Left ventricle myocardium superior (tissue), 1 donor: ENCODE results near the gene DDX21. TPM values are rescaled to one million over a fixed set of nuclear protein-coding genes. Genes with fewer than 3 reads are reported as not detected.
A peak's percentile ranks its signal among the peaks of the same experiment; 100 is the strongest.
"Not testable (repeated sequence)": the region's sequence is repeated elsewhere in the genome, so short reads cannot be mapped to it uniquely, and the experiment has no call there.

ENCODE experiments used
- ATAC-seq: fragments of 200-7000 bp; cut with Tn5 transposase; one replicate; pipeline ENCODE4 v1.9.1; 2020; ENCODE audit warnings: mild to moderate bottlenecking, moderate library complexity
- DNase-seq: peaks from one replicate; pipeline ENCODE4 v3.0.0-alpha.2; 2020
- intact Hi-C: fragments of 100-400 bp; cut with micrococcal nuclease; formaldehyde crosslinking; loops from one replicate; pipeline ENCODE4 v1.11.0; 2022
- total RNA-seq: library from RNA; stranded (reverse); fragmentation: NEBNext Ultra II Directional; extraction: Animal tissue kit (Norgen Biotek cat#: 25700); gene quantifications from one replicate; pipeline ENCODE4 v1.2.1, GENCODE V29; 2021
- donor health status: DM: no; HTN: yes; CAD: no; lungs with severe emphysema.

Gene DDX21
- total RNA-seq, 1 donor from 2014 or later, result 20.0 TPM

DNA sequence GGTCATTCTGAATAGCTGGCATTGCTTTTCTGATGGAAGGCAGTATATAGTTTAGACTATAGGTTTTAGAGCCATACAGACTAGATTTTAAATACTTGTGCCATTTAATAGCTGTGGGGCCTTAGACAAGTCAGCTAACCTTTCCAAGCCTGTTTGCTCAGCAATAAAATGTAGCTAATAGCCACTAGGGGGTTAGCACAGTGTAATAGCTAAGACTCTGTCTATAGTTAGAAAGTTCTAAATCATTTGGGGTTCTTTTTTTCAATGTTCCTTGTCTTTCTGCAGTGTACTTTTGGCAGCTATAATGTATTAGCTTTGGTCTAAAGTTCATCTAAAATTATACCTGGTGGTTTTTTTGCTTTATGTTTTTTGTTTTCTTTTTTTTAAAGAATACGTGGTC lies 25.1 kb downstream of the DDX21 start:
- intact Hi-C loops, result no loop called here
- no peak for ATAC-seq
- DNase-seq, result no peak

DNA sequence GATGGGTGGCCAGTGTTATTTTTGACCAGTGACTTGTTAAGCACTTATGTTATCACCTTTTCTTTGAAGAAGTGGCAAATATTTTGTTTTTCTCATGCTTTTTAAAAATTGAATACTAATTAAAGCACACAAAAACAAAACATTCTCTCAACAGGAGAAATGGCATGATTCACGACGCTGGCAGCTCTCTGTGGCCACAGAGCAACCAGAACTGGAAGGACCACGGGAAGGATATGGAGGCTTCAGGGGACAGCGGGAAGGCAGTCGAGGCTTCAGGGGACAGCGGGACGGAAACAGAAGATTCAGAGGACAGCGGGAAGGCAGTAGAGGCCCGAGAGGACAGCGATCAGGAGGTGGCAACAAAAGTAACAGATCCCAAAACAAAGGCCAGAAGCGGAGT lies 26.4 kb downstream of the DDX21 start:
- ATAC-seq, result no peak

DNA sequence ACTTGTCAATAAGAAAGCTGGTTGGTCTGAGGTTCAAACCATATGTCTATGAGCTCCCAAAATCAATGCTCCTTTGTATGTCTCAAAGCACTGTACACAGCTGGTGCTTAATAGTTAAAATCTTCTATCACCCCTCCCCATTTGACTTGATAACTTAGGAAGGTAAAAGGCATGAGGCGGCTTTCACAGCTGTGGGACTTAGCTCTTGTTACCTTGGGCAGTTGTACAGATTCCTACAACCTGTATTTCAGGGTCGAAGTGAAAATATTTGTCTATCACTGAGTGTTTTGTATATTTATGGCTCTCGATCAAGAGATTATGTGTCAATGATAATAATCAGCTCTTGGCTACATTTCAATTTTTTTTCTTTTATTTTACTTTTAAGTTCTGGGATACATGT lies 31.6 kb downstream of the DDX21 start:
- intact Hi-C loops, result no loop called here
- DNase-seq, result no peak
- no peak for ATAC-seq

More for the DNA sequence above, 26.4 kb downstream of the DDX21 start:
- no peak for DNase-seq
- intact Hi-C loops, result no loop called here

DNA sequence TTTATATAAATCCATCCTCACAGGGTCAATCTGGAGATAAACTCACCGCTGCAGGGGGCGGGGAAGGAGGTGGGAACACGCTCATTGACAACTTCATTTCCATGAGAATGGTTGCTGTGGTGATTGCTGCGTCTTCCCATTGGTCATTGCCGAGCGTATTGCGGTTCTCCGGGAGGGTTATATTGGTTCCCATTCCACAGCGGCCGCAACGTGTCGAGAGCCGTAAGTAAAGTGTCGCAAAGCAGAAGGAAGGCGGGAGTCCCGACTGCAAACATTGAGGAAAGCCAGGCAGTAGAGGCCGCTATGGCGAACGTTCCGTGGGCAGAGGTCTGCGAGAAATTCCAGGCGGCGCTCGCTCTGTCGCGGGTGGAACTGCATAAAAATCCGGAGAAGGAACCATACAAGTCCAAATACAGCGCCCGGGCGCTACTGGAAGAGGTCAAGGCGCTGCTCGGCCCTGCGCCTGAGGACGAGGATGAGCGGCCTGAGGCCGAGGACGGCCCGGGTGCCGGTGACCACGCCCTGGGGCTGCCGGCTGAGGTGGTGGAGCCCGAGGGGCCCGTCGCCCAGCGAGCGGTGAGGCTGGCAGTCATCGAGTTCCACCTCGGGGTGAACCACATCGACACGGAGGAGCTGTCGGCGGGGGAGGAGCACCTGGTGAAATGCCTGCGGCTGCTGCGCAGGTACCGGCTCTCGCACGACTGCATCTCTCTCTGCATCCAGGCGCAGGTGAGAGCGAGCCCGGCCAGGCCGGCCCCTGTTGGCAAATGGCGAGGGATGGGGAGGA lies 32.8 kb downstream of the DDX21 start, which contains the start of gene KIFBP:
Gene KIFBP (plus strand): TSS at position 274 of the 787 bp plus-strand sequence. CDS start 30 bp downstream, at position 304.
- intact Hi-C loops, result no loop called here

DNA sequence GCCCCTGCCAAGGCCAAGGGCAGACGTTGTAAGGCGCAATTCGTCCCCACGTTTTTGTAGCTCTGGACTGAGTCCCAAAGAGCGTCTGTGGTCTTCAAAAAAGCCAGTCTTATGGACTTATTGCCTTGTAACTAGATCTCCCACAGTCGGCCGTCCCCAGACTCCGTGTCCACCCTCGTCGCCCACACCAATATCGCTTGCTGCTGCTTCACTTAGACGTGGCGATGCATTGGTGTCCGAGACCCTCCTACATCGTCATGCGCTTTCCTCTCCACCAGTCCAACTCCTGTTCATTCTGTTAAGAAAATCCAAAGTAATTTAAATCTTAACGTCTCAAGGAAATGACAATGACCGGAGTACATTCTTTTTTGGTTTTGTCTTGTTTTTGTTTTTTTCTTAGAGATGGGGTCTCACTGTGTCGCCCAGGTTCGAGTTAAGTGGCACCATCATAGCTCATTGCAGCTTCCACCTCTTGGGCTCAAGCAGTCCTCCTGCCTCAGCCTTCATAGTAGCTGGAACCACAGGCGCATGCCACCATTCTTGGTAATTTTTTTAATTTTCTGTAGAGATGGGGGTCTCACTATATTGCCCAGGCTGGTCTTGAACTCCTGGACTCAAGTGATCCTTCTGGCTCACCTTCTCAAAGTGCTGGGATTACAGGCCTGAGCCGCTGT lies 33.5 kb downstream of the DDX21 start:
- ATAC-seq (peak; percentile 5), DNase-seq (no peak)
- intact Hi-C loops, result no loop called here

More for the DNA sequence above, 32.8 kb downstream of the DDX21 start, which contains the start of gene KIFBP:
- peak; percentile 96 for ATAC-seq
- DNase-seq, result peak; percentile 93

DNA sequence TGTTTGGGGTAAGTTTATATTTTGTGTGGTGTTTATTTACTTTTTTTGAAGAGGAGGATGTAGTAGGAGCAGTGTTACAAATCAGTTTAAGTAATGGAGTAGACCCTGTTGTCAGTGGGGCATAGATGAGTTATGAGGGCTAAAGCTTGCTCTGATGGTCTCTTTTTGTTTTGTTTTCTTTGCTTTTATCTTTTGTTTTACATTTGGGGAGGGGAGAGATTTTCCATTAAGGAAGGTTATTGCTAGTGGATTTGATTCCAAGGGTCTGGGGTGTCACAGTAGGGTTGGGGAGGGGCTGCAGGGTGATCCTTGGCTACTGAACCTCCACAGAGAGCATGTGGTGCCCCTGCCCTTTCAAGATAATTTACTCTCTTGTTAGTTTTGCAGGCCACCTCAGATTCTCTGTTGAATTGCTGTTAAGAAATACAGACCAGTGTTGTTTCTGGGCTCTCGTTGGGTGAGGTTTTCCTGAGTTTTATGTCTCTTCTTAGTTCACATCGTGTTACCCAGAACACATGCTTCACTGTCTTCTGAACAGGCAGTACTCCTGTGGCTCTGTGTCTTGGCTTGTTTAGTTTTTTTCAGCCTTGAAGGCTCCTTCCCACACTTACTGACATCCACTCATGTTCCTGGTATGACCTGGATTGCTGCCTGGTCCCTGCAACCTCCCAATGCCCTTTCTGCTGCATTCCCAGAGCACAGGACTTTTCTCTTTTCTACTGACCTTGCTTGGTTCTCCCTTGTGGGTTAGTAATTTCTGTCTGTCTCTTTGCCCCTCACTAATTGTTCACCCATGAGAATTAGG lies 36.9 kb downstream of the DDX21 start:
- intact Hi-C loops, result no loop called here
- ATAC-seq (peak; percentile 22), DNase-seq (peak; percentile 52)

DNA sequence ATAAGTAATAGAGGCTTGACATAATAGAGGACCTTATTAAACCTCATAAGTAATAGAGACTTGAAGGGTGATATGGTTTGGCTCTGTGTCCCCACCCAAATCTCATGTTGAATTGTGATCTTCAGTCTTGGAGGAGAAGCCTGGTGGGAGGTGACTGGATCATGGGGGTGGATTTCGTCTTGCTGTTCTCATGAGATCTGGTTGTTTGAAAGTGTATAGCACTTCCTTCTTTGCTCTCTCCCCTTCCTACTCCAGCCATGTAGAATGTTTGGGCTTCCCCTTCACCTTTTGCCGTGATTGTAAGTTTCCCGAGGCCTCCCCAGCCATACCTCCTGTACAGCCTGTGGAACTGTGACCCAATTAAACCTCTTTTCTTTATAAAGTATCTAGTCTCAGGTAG lies 41.2 kb downstream of the DDX21 start:
- ATAC-seq, result no peak
- intact Hi-C loops, result no loop called here

DNA sequence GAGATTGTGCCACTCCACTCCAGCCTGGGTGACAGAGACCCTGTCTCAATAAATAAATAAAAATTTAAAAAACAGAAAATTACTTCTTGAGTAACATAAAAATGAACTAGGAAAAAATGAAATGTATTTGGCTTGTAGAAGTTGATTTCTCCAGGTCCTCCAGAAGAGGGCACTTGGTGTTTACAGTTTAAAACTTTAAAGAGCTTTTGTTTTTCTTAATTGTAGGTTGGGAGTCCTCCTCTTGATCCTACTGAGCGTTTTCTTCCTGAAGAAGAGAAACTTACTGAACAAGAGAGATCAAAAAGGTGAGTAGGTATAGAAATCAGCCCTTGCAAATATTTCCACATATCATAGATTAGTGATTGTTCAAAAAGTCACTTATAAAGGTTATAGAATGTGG lies 48.9 kb downstream of the DDX21 start:
- intact Hi-C loops, result loop anchor here (5.0 kb wide), 1 partner anchor 87 kb away; no protein-coding TSS in a partner anchor
- DNase-seq (no peak), ATAC-seq (peak; percentile 31)

More for the DNA sequence above, 41.2 kb downstream of the DDX21 start:
- no peak for DNase-seq

DNA sequence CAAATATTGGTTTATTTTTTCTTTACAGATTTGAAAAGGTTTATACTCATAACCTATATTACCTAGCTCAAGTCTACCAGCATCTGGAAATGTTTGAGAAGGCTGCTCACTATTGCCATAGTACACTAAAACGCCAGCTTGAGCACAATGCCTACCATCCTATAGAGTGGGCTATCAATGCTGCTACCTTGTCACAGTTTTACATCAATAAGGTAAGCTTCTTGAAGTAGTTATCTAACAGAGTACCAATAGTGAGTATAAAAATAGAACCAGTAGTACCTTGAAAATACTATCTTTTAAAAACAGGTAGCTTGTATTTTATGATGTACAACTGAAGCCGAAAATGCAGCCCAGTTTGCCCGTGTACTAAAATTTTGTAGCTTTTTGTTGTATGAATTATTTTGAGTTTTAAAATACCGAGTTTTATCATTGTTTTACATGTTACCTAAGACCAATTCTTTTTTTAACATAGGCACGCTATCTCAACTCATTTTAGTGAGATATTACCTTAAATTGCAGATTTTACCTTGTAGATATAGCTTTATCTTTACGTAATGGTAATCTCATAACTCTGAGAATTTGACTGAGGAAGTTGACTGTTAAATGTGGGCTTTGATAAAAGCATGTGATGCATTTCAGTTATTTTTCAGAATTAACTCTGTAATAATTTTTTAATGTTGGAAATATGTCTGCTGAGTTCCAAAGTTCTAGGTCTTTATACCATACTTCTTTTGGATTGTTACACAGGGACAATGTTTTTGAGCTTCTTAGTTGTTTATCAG lies 49.9 kb downstream of the DDX21 start:
- ATAC-seq, result no peak
- intact Hi-C loops, result loop anchor here (5.0 kb wide), 1 partner anchor 86 kb away; no protein-coding TSS in a partner anchor
- no peak for DNase-seq

DNA sequence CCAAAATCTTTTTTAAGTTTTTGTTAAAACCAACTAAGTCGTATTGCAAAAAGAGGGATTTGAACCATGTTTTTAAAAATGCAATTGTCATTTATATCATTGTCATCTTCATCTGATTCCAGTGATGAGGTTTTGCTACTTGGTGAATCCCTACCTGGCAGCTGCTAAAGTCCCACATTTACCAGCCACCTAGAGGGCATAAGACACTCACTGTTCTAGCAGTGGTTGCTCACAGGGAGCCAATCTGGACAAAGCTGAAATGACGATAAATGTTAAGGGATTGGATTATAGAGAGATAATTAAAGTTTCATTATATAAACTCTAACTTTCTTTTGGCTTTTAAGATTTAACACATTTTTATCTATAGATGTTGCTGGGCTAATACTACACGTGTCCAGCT lies 51.3 kb downstream of the DDX21 start:
- intact Hi-C loops, result loop anchor here (5.0 kb wide), 1 partner anchor 85 kb away; no protein-coding TSS in a partner anchor
- DNase-seq (no peak), ATAC-seq (no peak)

DNA sequence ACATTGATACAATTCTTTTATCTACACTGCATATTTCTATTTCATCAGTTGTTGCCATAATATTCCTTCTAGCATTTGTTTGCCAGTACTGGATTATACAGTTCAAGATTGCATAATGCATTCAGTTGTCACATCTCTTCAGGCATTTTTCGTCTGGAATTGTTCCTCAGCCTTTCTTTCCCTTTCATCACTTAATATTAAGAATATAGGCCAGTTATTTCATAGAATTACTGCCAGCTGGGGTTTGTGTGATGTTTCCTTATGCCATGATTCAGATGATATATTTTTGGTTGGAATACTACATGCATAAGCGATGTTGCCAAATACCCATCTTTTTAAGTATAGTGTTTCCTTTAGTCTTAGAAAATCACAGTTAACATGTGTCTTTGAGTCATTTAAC lies 53.4 kb downstream of the DDX21 start:
- intact Hi-C loops, result loop anchor here (5.0 kb wide), 1 partner anchor 83 kb away; no protein-coding TSS in a partner anchor
- no peak for ATAC-seq
- no peak for DNase-seq

DNA sequence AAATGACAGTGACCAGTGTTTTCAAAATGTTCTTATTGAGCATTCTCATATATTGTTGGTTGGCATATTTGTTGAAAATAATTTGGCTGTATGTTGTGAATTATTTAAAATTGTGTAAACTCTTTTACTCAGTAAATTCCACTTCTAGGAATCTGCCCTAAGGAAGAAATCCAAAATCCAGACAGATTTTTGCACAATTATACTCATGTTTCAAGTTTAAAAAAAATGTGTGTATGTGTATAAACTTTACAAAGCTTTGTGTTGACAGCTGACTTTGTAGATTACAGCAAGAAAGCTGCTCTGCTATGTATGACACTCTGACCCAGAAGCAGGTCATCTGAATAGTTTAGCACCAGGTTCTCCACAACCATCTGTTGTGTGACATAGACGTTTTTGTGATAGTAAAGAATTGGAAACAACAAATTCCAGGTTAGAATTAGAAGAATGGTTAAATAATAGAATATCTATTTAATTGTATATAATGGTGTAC lies 54.2 kb downstream of the DDX21 start:
- DNase-seq (no peak), ATAC-seq (no peak)
- intact Hi-C loops, result no loop called here

DNA sequence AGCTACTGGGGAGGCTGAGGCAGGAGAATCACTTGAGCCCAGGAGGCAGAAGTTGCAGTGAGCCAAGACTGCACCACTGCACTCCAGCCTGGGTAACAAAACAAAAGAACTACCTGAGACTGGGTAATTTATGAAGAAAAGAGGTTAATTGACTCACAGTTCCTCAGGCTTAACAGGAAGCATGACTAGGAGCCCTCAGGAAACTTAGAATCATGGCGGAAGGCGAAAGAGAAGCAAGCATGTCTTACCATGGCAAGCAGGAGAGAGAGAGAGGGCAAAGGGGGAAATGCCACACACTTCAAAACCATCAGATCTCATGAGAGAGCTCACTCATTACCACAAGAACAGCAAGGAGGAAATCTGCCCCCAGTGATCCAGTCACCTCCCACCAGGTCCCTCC lies 56.8 kb downstream of the DDX21 start:
- intact Hi-C loops, ATAC-seq, DNase-seq: not testable (repeated sequence)

DNA sequence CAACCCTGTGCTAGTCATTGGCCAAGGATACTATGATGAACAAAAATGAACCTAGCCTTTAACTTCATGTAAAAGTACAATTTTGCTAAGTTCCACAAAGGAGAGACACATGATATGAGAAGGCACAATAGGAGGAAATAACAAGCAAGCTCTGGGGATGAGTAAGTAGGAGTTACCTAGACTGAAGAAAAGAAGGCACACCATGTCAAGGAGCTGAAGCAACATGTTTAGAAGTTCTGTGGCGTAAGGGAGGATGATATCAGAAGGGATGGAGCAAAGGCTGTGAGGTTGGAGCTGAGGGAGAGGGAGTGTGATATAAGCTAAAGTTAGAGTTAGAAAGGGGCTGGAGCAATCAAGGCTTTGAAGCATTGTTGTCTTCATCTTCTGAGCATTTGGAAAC lies 58.2 kb downstream of the DDX21 start:
- ATAC-seq (no peak), DNase-seq (no peak)
- intact Hi-C loops, result no loop called here

DNA sequence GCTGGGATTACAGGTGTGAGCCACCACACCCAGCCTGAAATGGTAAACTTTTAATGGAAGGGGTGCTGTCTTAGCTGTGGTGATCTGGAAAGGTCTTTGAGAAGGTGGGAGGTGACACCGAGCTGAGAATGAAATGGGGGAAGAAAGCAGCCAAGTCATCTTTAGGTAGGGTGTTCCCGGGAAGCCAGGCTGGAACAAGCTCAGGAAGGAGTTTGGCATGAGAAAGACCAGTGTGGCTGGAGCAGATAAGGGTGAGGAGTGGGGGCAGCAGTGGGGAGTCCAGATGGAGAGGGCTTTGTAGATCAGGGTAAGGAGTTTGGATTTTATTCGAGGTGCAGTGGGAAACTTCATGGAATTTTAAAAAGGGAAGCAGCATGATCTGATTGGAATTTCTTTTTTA lies 62.6 kb downstream of the DDX21 start:
- ATAC-seq (no peak), DNase-seq (no peak)
- intact Hi-C loops, result no loop called here

DNA sequence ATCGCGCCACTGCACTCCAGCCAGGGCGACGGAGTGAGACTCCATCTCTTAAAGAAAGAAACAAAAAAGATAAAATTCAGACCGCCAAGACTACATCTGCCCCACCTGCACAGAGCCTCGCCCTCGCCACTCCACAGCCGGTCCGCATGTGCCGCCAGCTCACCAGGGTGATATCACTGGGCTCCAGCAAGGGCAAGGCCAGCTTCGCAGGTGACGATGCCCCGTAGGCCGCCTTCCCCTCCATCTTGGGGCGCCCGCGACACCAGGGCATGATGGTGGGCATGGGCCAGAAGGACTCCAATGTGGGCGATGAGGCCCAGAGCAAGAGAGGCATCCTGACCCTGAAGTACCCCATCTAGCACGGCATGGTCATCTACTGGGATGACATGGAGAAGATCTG lies 66.6 kb downstream of the DDX21 start:
- no peak for DNase-seq
- no peak for ATAC-seq
- intact Hi-C loops, result no loop called here

DNA sequence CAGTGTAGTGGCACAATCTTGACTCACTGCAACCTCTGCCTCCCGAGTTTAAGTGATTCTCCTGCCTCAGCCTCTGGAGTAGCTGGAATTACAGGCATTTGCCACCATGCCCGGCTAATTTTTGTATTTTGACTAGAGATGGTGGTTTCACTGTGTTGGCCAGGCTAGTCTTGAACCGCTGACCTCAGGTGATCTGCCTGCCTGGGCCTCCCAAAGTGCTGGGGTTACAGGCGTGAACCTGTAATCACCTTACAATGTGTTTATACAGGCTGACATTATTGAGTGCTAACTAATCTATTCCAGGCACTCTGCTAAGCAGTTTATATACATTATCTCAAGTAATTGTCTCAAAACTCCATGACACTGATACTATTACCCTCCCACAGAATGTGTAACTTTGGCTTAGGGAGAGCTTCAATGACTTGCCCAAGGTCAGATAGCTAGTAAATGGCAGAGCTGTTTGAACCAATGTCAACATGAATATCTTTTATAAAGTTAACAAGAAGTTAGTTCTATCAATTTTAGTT lies 69.5 kb downstream of the DDX21 start:
- ATAC-seq (no peak), DNase-seq (no peak)
- intact Hi-C loops, result no loop called here

DNA sequence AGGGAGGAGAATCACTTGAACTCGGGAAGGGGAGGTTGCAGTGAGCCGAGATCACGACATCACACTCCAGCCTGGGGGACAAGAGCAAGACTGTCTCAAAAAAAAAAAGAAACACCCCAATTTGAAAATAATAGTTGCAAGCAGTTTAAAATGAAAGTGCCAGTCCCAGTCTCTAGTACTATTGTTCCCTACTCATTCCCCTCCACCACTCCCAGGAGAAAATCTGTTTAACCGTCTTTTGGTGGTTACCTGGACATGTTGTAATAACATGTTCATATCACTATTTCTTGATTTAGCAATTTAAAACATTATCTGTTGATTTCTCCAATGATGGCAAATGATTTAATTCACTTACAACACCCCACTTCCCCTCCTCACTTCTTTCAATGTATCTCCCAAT lies 77.3 kb downstream of the DDX21 start:
- ATAC-seq (no peak), DNase-seq (no peak)
- intact Hi-C loops, result no loop called here
